Spleen (tissue), 11 donors: Measurements from ENCODE around the gene C16orf86. TPM values are rescaled to one million over a fixed set of nuclear protein-coding genes. Genes with fewer than 3 reads are reported as not detected.
A peak's percentile ranks its signal among the peaks of the same experiment; 100 is the strongest.

Source experiments
- DNase-seq: peaks from one replicate; pipeline ENCODE4 v3.0.0-alpha.2; 2020
- H3K27ac ChIP-seq, 8 donors: fragments of 200-600 bp; sonication (generic) in 7 of 8; 1 replicate in 4 of 8; 2 replicates in 4 of 8; pipeline versions ENCODE4 v1.5.0 to v1.8.0; 2016 to 2021; ENCODE audit warnings: inconsistent platforms in 4 of 8, mild to moderate bottlenecking in 4 of 8, moderate library complexity in 1 of 8
- H3K27me3 ChIP-seq, 7 donors: fragments of 200-600 bp; sonication (generic) in 6 of 7; replicated peaks in 1 of 7; 1 replicate in 4 of 7; 2 replicates in 3 of 7; pipeline versions ENCODE4 v1.5.0 to v1.8.0; 2016 to 2021; ENCODE audit warnings: inconsistent platforms in 3 of 7, mild to moderate bottlenecking in 1 of 7
- H3K36me3 ChIP-seq, 6 donors: fragments of 200-600 bp; sonication (generic) in 5 of 6; 1 replicate in 4 of 6; 2 replicates in 2 of 6; pipeline versions ENCODE4 v1.5.0 to v1.8.0; 2016 to 2021; ENCODE audit warnings: inconsistent platforms in 2 of 6
- H3K4me1 ChIP-seq, 6 donors: fragments of 200-600 bp; sonication (generic) in 5 of 6; 1 replicate in 3 of 6; 2 replicates in 3 of 6; pipeline versions ENCODE4 v1.5.0 to v1.8.0; 2016 to 2021; ENCODE audit warnings: inconsistent platforms in 3 of 6
- H3K4me3 ChIP-seq, 8 donors: fragments of 200-600 bp; sonication (generic) in 7 of 8; 1 replicate in 4 of 8; 2 replicates in 4 of 8; pipeline versions ENCODE4 v1.5.0 to v1.8.0; 2016 to 2021; ENCODE audit warnings: inconsistent platforms in 4 of 8, mild to moderate bottlenecking in 4 of 8, moderate library complexity in 2 of 8
- H3K9me3 ChIP-seq, 8 donors: fragments of 200-600 bp; sonication (generic) in 7 of 8; 1 replicate in 4 of 8; 2 replicates in 4 of 8; pipeline versions ENCODE4 v1.5.0 to v1.8.0; 2016 to 2021; ENCODE audit warnings: inconsistent platforms in 4 of 8
- POLR2A ChIP-seq, 3 donors: fragments of 450-650 bp; IDR thresholded peaks; one replicate each; pipeline ENCODE4 v1.5.1; 2017; ENCODE audit warnings: antibody characterized with exemption in 3 of 3, mild to moderate bottlenecking in 1 of 3
- POLR2AphosphoS5 ChIP-seq, 3 donors: sonication (generic); formaldehyde crosslinking; IDR thresholded peaks; one replicate each; pipeline ENCODE4 v1.5.1; 2017; ENCODE audit warnings: antibody characterized with exemption in 3 of 3
- WGBS, 5 donors: extraction: QIAGEN DNeasy Blood & Tissue Kit in 3 of 5; methylation state at CpG; one replicate each; pipeline versions ENCODE4 v1.1.5 to v1.1.7; 2013 to 2018; 5-methylcytosine and 5-hydroxymethylcytosine counted together
- intact Hi-C: fragments of 100-400 bp; cut with DNase I; formaldehyde crosslinking; loops from one replicate; pipeline ENCODE4 v1.15.0; 2023; ENCODE audit warnings: low total_unique reads
- polyA plus RNA-seq, 3 donors: library from polyadenylated mRNA; stranded (reverse); fragments of 200-250 nt; gene quantifications; one replicate each; pipeline ENCODE4 v1.2.1, GENCODE V29; 2013
- total RNA-seq, 7 donors: library from RNA; depleted of rRNA in 3 of 7; stranded (reverse); fragments of >200 nt in 3 of 7; fragmentation: NEBNext Ultra II Directional in 4 of 7; extraction: Animal tissue kit (Norgen Biotek cat#: 25700) in 4 of 7; gene quantifications; one replicate each; pipeline versions ENCODE4 v1.1.0 to v1.2.1, GENCODE V29; 2016 to 2021
- TF ChIP-seq, protein P1 (sequence below), 11 experiments: fragments of 200-600 bp in 7 of 11; fragments of 450-650 bp in 4 of 11; sonication (generic) in 4 of 11; IDR thresholded peaks in 8 of 11; conservative IDR thresholded peaks in 3 of 11; 1 replicate in 7 of 11; 2 replicates in 4 of 11; pipeline versions ENCODE4 v1.4.0 to v1.8.0; 2016 to 2021; ENCODE audit warnings: antibody characterized with exemption in 11 of 11, inconsistent platforms in 4 of 11, mild to moderate bottlenecking in 1 of 11
- donor health status: healthy with polysubstance abuse.
- donor health status: DM: no; HTN: no; CAD: no; lungs with moderate emphysema.
- donor health status: DM: no; HTN: no; CAD: no.
- donor health status: Bipolar disorder and iron deficiency.
- donor health status: healthy.
- donor health status: DM: no; HTN: no; CAD: no.
- donor health status: DM: yes; HTN: yes; CAD: no.

C16orf86 gene
- total and polyA plus RNA-seq, 10 donors, result 5.2 to 17.3 (median 8.9) TPM

DNA sequence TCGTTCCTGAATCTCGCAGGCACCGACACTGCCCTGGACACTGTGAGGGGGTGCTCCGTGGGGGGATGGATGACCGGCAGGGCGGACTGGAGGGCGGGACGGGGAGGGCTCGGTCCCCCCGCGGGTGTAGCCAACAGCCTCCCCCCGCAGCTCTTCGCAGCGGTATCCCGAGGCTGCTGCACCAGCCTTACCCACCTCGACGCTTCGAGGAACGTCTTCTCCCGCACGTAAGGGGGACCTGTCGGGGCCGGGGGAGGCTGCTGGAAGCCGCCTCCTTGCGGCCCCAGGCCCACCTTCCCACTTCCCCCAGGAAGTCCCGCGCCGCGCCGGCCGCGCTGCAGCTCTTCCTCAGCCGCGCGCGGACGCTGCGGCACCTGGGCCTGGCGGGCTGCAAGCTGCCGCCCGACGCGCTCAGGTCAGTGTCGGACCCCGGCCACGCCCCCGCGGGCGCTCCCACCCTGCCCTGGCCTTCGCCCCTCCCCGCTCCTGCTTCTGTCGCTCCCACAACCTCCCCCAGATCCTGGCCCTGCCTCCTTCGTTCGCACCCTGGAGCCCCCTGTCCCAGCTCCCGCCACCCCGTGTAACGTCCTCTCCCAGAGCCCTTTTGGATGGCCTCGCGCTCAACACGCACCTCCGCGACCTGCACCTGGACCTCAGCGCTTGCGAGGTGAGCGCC lies 18.4 kb upstream of the C16orf86 start:
- peaks cover 0 to 84% (median 7%) of the 10 kb centered on the region in 7 donors for H3K27me3 ChIP-seq
- intact Hi-C loops, result no loop called here
- WGBS, 5 donors, result 74 to 92% (median 82%) methylated on average over 54 to 65 of the region's 65 CpGs
- H3K27ac ChIP-seq, result no peak overlapping the region
- DNase-seq, result no peak
- TF ChIP-seq, protein P1, sequence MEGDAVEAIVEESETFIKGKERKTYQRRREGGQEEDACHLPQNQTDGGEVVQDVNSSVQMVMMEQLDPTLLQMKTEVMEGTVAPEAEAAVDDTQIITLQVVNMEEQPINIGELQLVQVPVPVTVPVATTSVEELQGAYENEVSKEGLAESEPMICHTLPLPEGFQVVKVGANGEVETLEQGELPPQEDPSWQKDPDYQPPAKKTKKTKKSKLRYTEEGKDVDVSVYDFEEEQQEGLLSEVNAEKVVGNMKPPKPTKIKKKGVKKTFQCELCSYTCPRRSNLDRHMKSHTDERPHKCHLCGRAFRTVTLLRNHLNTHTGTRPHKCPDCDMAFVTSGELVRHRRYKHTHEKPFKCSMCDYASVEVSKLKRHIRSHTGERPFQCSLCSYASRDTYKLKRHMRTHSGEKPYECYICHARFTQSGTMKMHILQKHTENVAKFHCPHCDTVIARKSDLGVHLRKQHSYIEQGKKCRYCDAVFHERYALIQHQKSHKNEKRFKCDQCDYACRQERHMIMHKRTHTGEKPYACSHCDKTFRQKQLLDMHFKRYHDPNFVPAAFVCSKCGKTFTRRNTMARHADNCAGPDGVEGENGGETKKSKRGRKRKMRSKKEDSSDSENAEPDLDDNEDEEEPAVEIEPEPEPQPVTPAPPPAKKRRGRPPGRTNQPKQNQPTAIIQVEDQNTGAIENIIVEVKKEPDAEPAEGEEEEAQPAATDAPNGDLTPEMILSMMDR (IDR thresholded peaks at IDR 0.05 in 8 of 11, conservative IDR thresholded peaks at IDR 0.05 in 3 of 11), result no peak
- TF ChIP-seq POLR2AphosphoS5 (IDR thresholded peaks at IDR 0.05) (no peak), POLR2A (IDR thresholded peaks at IDR 0.05) (no peak)
- no peak overlapping the region for H3K4me3 ChIP-seq
- peaks cover 0 to 71% (median 41%) of the 10 kb centered on the region in 6 donors for H3K36me3 ChIP-seq
- peaks cover 8 to 66% (median 26%) of the 10 kb centered on the region in 6 donors for H3K4me1 ChIP-seq
- H3K9me3 ChIP-seq, result no peaks in the 10 kb centered on the region

- peaks cover 8 to 70% (median 27%) of the 10 kb centered on the region in 6 donors for H3K4me1 ChIP-seq
- no peak overlapping the region for H3K27ac ChIP-seq
- WGBS, 5 donors, result 75 to 89% (median 77%) methylated on average over 34 to 35 of the region's 35 CpGs
- no peak overlapping the region for H3K4me3 ChIP-seq
- DNase-seq, result no peak
- peaks cover 0 to 77% (median 41%) of the 10 kb centered on the region in 6 donors for H3K36me3 ChIP-seq
- no peaks in the 10 kb centered on the region for H3K9me3 ChIP-seq
- TF ChIP-seq, protein P1 (IDR thresholded peaks at IDR 0.05 in 8 of 11, conservative IDR thresholded peaks at IDR 0.05 in 3 of 11), result no peak
- peak in 1 of 3 donors; percentile 1 for TF ChIP-seq POLR2AphosphoS5 (IDR thresholded peaks at IDR 0.05)
- intact Hi-C loops, result no loop called here
- H3K27me3 ChIP-seq, result peaks cover 0 to 90% (median 14%) of the 10 kb centered on the region in 7 donors
Observed at GRCh38 chr16:67648764-67649407, 17.7 kb upstream of the C16orf86 start.

GRCh38 chr16:67649494-67649931 lies 17.1 kb upstream of the C16orf86 start:
- TF ChIP-seq, protein P1 (IDR thresholded peaks at IDR 0.05 in 8 of 11, conservative IDR thresholded peaks at IDR 0.05 in 3 of 11), result no peak
- TF ChIP-seq POLR2AphosphoS5 (IDR thresholded peaks at IDR 0.05) (peak in 1 of 3 donors; percentile 26), POLR2A (IDR thresholded peaks at IDR 0.05) (no peak)
- 70 to 82% (median 76%) methylated on average over 31 to 34 of the region's 34 CpGs for WGBS, 5 donors

DNA sequence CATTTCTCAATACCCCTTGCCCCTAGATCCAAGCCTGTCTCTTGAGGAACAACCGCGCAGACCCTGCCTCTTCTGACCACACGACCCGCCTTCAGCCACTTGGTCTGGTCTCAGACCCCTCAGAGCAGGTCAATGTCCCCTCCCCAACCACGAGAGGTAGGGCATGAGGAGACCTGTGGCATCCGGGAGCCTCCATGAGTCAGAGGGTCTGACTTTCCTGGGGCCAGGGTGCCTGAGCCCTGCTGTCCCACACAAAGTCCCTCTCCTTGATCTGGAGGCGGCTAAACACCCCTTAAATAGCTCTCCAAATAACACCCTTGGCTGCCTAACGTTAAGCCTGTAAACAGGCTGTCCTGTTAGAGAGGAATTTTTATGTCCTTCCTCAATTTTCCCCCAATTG lies 16.6 kb upstream of the C16orf86 start:
- TF ChIP-seq, protein P1 (IDR thresholded peaks at IDR 0.05 in 8 of 11, conservative IDR thresholded peaks at IDR 0.05 in 3 of 11), result no peak
- TF ChIP-seq POLR2A (IDR thresholded peaks at IDR 0.05) (no peak), POLR2AphosphoS5 (IDR thresholded peaks at IDR 0.05) (no peak)
- WGBS, 5 donors, result 78 to 83% (median 79%) methylated on average over 8 of the region's 8 CpGs
- DNase-seq, result peak; percentile 21
- Histone ChIP-seq H3K9me3 (no peaks in the 10 kb centered on the region), H3K4me3 (no peak overlapping the region), H3K27me3 (peaks cover 0 to 95% (median 17%) of the 10 kb centered on the region in 7 donors), H3K4me1 (peaks cover 3 to 59% (median 17%) of the 10 kb centered on the region in 6 donors), H3K27ac (no peak overlapping the region), H3K36me3 (peaks cover 0 to 89% (median 48%) of the 10 kb centered on the region in 6 donors)
- intact Hi-C loops, result no loop called here

More at GRCh38 chr16:67649494-67649931, 17.1 kb upstream of the C16orf86 start:
- peaks cover 6 to 64% (median 22%) of the 10 kb centered on the region in 6 donors for H3K4me1 ChIP-seq
- intact Hi-C loops, result no loop called here
- no peak overlapping the region for H3K4me3 ChIP-seq
- H3K9me3 ChIP-seq, result no peaks in the 10 kb centered on the region
- H3K27ac ChIP-seq, result no peak overlapping the region
- DNase-seq, result no peak
- H3K27me3 ChIP-seq, result peaks cover 0 to 95% (median 17%) of the 10 kb centered on the region in 7 donors
- H3K36me3 ChIP-seq, result peaks cover 0 to 83% (median 46%) of the 10 kb centered on the region in 6 donors
